ENCODE data around the gene CDH4. TPM values are rescaled to one million over a fixed set of nuclear protein-coding genes. Genes with fewer than 3 reads are reported as not detected.
A peak's percentile ranks its signal among the peaks of the same experiment; 100 is the strongest.

Gene CDH4
- total RNA-seq, 1 donor from 2014 or later: 39.7 TPM

GRCh38 chr20:61361501-61361900 is 109.4 kb downstream of the CDH4 start:
- no peak for DNase-seq (ENCODE audit: low read depth)
- H3K27me3 ChIP-seq (ENCODE audit: control insufficient read depth, insufficient read depth, low read length): no peaks in the 10 kb centered on the region
- TF ChIP-seq CTCF (IDR thresholded peaks at IDR 0.05; ENCODE audit: insufficient read depth, low read length, poor library complexity, severe bottlenecking): no peak
- no peak overlapping the region for H3K4me3 ChIP-seq (ENCODE audit: low read depth, low read length)
- H3K36me3 ChIP-seq (ENCODE audit: control insufficient read depth, insufficient read depth, low read length): no peaks in the 10 kb centered on the region

GRCh38 chr20:61364147-61364546 is 112.1 kb downstream of the CDH4 start:
- no peak for TF ChIP-seq CTCF (IDR thresholded peaks at IDR 0.05; ENCODE audit: insufficient read depth, low read length, poor library complexity, severe bottlenecking)
- no peak overlapping the region for H3K4me3 ChIP-seq (ENCODE audit: low read depth, low read length)
- no peaks in the 10 kb centered on the region for H3K36me3 ChIP-seq (ENCODE audit: control insufficient read depth, insufficient read depth, low read length)
- DNase-seq (ENCODE audit: low read depth): no peak
- no peaks in the 10 kb centered on the region for H3K27me3 ChIP-seq (ENCODE audit: control insufficient read depth, insufficient read depth, low read length)

DNA sequence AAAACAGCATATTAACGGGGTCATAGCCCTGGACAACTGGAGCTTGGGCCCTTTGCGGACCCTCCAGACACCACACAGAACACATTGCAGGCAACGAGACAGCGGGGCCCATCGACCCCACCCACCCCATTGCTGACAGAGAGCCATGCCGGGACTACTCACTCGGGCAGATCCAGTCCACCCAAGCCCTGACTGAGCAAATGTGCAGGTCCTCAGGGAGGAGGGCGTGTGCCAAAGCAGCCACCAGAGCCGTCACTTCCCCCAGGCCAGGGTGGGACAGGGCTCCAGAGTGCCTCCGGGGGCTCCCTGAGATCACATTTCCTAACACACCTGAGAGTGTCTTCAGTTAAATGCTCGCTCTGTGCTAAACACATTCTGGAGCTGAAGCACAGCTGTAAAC is 114.9 kb downstream of the CDH4 start:
- Histone ChIP-seq H3K4me3 (ENCODE audit: low read depth, low read length) (no peak overlapping the region), H3K36me3 (ENCODE audit: control insufficient read depth, insufficient read depth, low read length) (no peaks in the 10 kb centered on the region), H3K27me3 (ENCODE audit: control insufficient read depth, insufficient read depth, low read length) (no peaks in the 10 kb centered on the region)
- no peak for TF ChIP-seq CTCF (IDR thresholded peaks at IDR 0.05; ENCODE audit: insufficient read depth, low read length, poor library complexity, severe bottlenecking)
- no peak for DNase-seq (ENCODE audit: low read depth)

GRCh38 chr20:61369731-61370520 is 117.9 kb downstream of the CDH4 start:
- no peak for DNase-seq (ENCODE audit: low read depth)
- Histone ChIP-seq H3K36me3 (ENCODE audit: control insufficient read depth, insufficient read depth, low read length) (no peaks in the 10 kb centered on the region), H3K4me3 (ENCODE audit: low read depth, low read length) (no peak overlapping the region), H3K27me3 (ENCODE audit: control insufficient read depth, insufficient read depth, low read length) (no peaks in the 10 kb centered on the region)
- no peak for TF ChIP-seq CTCF (IDR thresholded peaks at IDR 0.05; ENCODE audit: insufficient read depth, low read length, poor library complexity, severe bottlenecking)

DNA sequence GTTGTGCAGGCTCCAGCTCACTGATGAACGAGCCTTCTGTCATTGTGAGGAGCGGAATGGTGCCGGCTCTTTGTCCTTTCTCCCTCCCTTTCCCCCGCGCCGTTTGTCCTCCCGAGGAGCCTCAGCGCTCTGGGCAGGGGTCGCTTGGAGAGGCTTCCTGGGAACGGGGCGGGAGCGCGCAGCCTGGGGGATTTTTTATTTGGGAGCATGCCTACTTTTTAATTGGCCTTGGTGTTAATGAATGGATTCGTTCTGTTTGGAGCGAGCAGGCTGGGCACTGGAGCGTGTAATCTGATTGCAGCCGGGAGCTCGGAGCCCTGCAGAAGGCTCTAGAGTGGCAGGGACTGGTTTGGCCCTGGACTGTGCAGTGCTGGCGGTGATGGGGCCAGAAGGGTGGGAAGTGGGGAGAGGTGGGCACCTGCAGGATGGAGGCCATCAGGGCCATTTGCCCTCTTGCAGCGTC is 118.8 kb downstream of the CDH4 start:
- no peak for DNase-seq (ENCODE audit: low read depth)
- H3K27me3 ChIP-seq (ENCODE audit: control insufficient read depth, insufficient read depth, low read length): no peaks in the 10 kb centered on the region
- peak overlapping the region; percentile 6 for H3K4me3 ChIP-seq (ENCODE audit: low read depth, low read length)
- no peaks in the 10 kb centered on the region for H3K36me3 ChIP-seq (ENCODE audit: control insufficient read depth, insufficient read depth, low read length)
- no peak for TF ChIP-seq CTCF (IDR thresholded peaks at IDR 0.05; ENCODE audit: insufficient read depth, low read length, poor library complexity, severe bottlenecking)
